GM21737 (cell line): Measurements from ENCODE around the gene TNFRSF21.

Source experiments
- ATAC-seq: cut with Tn5 transposase; IDR thresholded peaks from one replicate; pipeline ENCODE4 v1.9.1; 2021; ENCODE audit warnings: mild to moderate bottlenecking, moderate library complexity; ENCODE audit not compliant: unreplicated experiment

The TNFRSF21 gene

GRCh38 chr6:47254051-47254450, 55.7 kb downstream of the TNFRSF21 start:
- no peak for ATAC-seq

DNA sequence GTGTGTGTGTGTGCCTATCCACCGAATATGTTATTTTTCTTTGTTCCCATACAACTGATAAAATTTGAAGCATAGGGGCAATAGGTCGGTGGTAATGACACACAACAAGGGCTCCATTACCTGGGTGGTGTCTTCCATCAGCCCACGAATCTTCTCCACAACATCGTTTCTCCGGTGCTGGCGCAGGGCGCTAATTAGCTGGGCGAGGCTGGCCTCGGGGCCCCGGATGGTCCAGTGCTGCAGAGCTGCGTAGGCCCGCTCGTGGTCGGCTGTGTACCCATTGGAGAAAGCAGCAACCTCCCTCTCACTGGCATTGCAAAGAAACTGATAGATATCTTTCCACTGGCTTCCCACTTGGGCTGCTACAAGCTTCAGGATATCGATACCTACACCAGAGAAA, 56.6 kb downstream of the TNFRSF21 start:
- no peak for ATAC-seq

- ATAC-seq, result no peak
Observed at GRCh38 chr6:47252633-47253032, 57.1 kb downstream of the TNFRSF21 start.

DNA sequence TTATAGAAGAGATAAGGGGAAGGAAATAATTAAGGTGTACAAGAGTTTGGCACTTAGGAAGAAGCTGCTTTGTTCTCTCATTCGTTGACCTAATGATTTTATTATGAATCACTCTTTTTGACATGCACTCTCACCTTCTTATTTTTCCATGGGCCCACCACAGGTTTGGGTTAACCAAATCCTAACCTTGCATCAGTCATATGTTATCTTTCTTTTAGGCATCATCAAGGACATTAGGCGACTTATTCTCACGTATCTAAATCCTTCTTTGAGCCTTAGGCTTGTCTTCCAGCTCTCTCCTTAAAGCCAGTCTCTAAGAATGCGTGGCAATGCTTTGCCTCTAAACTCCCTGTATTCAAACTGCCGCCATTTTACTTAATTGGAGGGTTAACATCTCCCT, 58.3 kb downstream of the TNFRSF21 start:
- no peak for ATAC-seq

DNA sequence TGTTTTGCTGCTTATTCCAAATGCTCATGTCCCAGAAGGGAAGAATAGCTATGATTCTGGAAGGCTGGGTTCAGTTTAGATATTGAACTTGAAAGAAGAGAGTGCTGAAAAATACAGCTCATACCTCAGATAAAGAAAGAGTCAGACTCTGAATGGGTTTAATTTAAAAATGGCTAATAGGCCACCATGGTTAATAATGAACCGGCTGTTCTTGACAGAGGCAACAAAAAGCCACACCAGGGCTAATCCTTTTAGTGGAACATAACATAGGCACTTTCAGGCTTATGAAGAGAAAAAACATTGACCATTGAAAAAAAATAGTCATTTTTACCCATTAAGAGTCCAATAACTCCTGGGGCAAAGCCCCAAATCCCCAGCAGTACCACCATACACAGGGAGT, 59.4 kb downstream of the TNFRSF21 start:
- no peak for ATAC-seq

- ATAC-seq, result no peak
Observed at GRCh38 chr6:47248446-47248845, 61.3 kb downstream of the TNFRSF21 start.

GRCh38 chr6:47247227-47247797, 62.4 kb downstream of the TNFRSF21 start:
- peak; percentile 57 for ATAC-seq

DNA sequence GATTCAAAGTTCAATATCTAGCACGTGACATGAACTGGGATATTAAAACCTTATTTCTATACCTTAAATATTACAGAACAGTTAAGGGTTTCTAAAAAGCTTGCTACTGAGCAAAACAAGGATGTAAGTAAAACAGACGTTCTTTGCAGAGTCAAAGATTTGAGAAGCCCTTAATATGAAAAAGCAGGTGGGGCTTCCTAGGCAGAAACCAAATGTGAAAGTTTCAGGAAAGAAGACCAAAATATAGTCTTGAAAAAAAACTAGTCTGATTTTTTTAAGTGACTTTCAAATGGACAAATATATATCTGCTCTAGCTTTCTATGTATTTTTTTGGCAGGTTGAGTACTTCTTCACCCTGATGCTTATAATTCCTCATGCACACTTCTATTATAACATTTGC, 63.2 kb downstream of the TNFRSF21 start:
- no peak for ATAC-seq

- ATAC-seq, result no peak
Observed at GRCh38 chr6:47245745-47246371, 63.8 kb downstream of the TNFRSF21 start.

GRCh38 chr6:47242483-47243386, 67.0 kb downstream of the TNFRSF21 start:
- peak; percentile 93 for ATAC-seq

GRCh38 chr6:47241742-47242482, 67.8 kb downstream of the TNFRSF21 start:
- no peak for ATAC-seq

DNA sequence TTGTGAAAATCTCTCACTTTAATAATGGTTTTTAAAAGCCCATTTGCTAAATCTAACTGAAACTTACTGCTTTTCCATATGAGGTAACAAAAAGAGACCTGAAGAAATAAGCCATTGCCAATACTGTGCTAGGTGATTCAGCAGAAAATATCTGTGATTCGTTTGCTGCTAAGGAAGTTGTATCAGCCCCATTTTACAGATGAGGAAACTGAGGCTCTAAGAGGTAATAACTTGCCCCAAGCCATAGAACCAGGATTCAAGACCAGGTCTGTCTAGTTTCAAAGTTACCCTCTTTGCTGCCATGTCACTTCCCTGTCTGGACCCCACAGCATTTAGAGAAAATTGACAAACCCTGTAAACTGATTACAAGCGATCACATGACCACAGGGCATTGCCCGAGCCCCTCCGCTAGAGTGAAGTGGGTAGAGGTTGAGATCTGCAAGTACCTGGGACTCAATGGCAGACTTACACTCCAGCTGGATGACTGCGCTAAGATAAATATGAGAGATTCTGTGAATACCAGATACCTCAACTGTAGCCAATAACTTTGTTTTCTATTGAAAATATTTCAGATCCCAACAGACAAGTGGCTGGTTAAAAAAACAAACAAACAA, 69.3 kb downstream of the TNFRSF21 start:
- no peak for ATAC-seq

DNA sequence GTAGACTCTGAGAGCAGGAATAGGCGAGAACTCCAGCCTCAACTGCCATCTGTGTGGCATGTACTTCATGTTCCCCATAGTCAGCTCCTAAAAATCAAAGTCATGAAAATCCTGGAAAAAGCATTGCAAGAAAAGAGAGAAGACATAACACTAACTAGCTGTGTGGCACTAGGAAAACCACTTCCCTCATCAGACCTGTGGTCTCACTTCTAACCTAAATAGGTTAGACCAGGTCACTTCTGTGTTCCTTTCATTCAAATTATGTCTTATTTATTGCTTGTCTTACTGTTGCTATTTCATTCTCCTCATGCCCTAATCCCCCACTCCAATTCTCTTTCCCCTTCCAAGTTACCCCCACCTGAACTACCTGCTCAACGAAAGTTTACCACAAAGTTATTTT, 70.2 kb downstream of the TNFRSF21 start:
- ATAC-seq, result no peak

DNA sequence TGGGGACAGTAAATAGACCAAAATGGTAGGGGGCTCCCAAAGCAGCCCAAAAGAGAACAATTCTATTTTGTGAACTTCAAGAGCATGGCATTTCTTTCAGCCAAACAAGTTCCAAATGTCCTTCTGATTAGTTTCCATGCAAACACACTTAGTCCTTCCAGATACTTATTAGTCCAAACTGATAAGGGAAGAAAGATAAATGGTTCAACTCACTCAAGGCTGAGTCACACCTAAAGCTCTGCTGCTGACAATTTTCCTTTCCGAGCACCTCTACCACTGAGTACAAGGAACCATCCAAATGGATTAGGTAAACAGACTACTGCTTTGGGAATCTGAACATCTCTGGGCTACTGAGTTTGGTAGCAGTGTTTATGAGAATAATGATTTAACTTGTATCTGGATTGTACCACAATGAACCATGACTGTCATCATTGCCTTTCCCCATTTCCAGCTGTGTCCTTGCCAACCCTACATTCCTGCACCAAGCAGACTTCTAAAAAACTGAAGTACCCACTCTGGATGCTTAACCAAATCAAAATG, 71.2 kb downstream of the TNFRSF21 start:
- ATAC-seq, result no peak

GRCh38 chr6:47237196-47237595, 72.5 kb downstream of the TNFRSF21 start:
- no peak for ATAC-seq

DNA sequence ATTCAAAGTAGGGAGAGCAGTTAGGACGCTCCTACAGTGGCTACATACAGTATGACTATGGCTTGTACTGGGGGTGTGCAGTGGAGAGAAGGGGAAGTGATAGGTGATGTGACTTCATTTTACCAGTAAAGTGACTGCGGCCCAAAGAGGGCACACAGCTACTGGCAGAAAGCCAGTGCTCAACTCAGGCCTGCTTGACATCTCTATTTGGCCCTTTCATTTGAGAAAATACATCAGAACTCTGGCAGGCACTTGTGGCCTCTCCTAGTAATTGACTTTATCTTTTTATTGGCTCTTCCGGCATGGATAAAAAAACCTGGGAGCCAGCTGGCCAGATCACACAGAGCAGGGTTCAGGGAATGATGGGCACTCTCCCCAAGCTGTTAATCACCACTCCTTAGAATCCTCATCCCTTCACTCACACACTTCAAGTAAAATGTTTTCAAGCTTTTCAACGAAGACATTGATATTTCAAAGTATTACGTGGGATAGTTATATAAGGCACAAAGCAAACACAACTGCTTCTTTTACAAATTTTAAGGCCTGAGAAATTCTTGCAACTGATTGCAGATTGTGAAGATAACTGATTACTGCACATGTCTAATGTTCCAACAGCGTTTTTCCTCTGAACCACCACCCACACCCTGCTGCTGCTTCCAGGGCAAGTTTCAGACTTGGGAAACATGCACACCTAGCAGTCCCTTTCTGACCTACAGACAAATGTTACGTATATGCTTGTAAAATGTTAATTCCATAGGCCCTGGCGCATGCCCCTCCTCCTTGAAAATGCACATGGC, 73.5 kb downstream of the TNFRSF21 start:
- no peak for ATAC-seq

- no peak for ATAC-seq
Observed at GRCh38 chr6:47235421-47235820, 74.3 kb downstream of the TNFRSF21 start.

DNA sequence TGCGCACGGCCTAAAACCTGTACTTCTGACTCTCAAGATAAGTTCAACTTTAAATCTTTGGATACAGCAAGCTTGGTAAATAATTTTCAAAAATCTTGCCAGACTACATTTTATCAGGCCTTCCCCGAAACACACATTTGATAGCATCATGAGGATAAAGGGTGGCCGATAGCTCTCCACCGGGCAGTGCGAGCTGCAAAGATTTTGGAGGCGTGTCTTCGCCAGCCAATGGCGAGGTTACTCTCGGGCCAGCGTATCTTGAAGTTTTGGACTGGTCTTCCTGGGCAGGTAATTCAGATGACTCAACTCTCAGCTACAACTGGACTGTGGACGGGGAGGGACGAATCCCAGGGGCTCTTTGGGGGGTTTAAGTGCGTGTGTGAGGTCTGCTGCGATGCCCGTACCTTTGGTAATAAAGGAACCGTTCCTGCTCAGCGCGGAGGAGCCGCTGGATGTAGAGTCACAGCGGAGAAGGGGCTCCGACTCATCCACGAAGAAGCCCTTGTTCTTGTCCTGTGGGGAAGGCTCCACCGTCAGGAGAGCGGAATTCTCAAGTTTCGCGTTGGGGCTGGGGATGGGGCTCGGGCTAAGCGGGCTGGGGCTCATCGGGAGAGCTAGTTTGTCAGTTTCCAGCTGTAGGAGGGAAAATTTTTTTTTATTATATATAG, 75.3 kb downstream of the TNFRSF21 start:
- ATAC-seq, result no peak

- no peak for ATAC-seq
Observed at GRCh38 chr6:47231151-47231550, 78.6 kb downstream of the TNFRSF21 start.
